SU-DHL-6 (cell line): ENCODE results near the gene TMIGD2.

Experiments
- CTCF ChIP-seq: fragments of 200-600 bp; sonication (generic); IDR thresholded peaks from one replicate; pipeline ENCODE4 v1.5.1; 2017; ENCODE audit warnings: antibody characterized with exemption, mild to moderate bottlenecking, low read length, moderate library complexity; ENCODE audit not compliant: insufficient read depth, poor library complexity, severe bottlenecking
- EZH2phosphoT487 ChIP-seq: fragments of 200-600 bp; sonication (generic), shearing (Covaris generic); conservative IDR thresholded peaks from 2 replicates; pipeline ENCODE4 v1.6.1; 2018; ENCODE audit warnings: mild to moderate bottlenecking, antibody characterized with exemption, low read length, moderate library complexity, mixed read lengths

- TF ChIP-seq CTCF = no peak
- no peak for TF ChIP-seq EZH2phosphoT487
These were observed 29.3 kb downstream of the TMIGD2 start for GRCh38 chr19:4272894-4273293.
